Testis (tissue), 3 donors: Measurements from ENCODE around the gene ADSS1. TPM values are rescaled to one million over a fixed set of nuclear protein-coding genes. Genes with fewer than 3 reads are reported as not detected.

Experiments used
- DNase-seq: peaks from one replicate; pipeline ENCODE4 v3.0.0-alpha.2; 2019
- H3K27ac ChIP-seq, 2 donors: fragments of 200-600 bp; sonication (generic); one replicate each; pipeline ENCODE4 v1.5.1; 2019
- H3K27me3 ChIP-seq: fragments of 200-600 bp; sonication (generic); one replicate; pipeline ENCODE4 v1.5.1; 2019
- H3K36me3 ChIP-seq: fragments of 200-600 bp; sonication (generic); one replicate; pipeline ENCODE4 v1.5.1; 2017; ENCODE audit warnings: low read depth; ENCODE audit errors: missing control alignments
- H3K4me1 ChIP-seq: fragments of 200-600 bp; sonication (generic); one replicate; pipeline ENCODE4 v1.5.1; 2019
- H3K4me3 ChIP-seq, 2 donors: fragments of 200-600 bp; sonication (generic); one replicate each; pipeline ENCODE4 v1.5.1; 2017 to 2019
- H3K9me3 ChIP-seq: fragments of 200-600 bp; sonication (generic); one replicate; pipeline ENCODE4 v1.5.1; 2017
- CTCF ChIP-seq, 3 experiments: fragments of 450-650 bp in 2 of 3; fragments of 200-600 bp in 1 of 3; sonication (generic) in 1 of 3; IDR thresholded peaks; one replicate each; pipeline ENCODE4 v1.5.1; 2016 to 2019; ENCODE audit warnings: antibody characterized with exemption in 3 of 3, mild to moderate bottlenecking in 2 of 3, moderate library complexity in 1 of 3
- POLR2A ChIP-seq: fragments of 450-650 bp; IDR thresholded peaks from one replicate; pipeline ENCODE4 v1.6.1; 2017; ENCODE audit warnings: antibody characterized with exemption, mild to moderate bottlenecking, moderate library complexity
- WGBS, 2 donors: methylation state at CpG; one replicate each; pipeline ENCODE4 v1.1.5; 2018; 5-methylcytosine and 5-hydroxymethylcytosine counted together
- intact Hi-C: fragments of 100-400 bp; cut with DNase I; formaldehyde crosslinking; loops from one replicate; pipeline ENCODE4 v1.15.1; 2023; ENCODE audit warnings: low total_unique reads
- polyA plus RNA-seq: library from polyadenylated mRNA; stranded (reverse); fragments of 350-450 nt; fragmentation: Illumina TruSeq; extraction: RNeasy Lipid Tissue Mini Kit (QIAGEN cat#74804); gene quantifications from one replicate; pipeline ENCODE4 v1.2.3, GENCODE V29; 2014; ENCODE audit warnings: low read depth, low replicate concordance; ENCODE audit not compliant: insufficient read depth
- total RNA-seq, 2 donors: library from RNA; depleted of rRNA; stranded (reverse); fragments of >200 nt; gene quantifications; one replicate each; pipeline ENCODE4 v1.2.3, GENCODE V29; 2016

Gene ADSS1
- total and polyA plus RNA-seq, 3 donors from 2014 or later: 48.7 to 79.6 (median 79.4) TPM

DNA sequence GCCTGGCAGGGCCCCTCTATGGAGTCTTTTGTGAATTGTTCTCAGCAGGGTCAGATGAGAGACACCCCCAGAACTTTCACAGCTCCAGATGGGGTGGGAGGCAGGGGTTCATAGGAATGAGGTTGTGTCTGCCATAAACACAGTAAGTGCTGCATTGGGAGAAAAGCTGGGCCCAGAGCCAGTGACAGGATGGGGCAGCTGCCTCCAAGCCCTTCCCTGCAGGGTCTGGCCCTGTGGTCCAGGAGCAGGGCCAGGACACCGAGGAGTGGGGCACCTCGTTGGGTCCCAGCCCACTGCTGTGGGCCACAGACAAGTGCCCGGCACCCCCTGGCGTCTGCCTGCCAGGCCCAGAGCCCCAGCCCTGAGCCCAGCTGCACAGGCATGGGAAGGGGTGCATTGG is 21.4 kb upstream of the ADSS1 start:
- 88% methylated on average over 4 of the region's 4 CpGs; no CpG with 5 or more reads in 1 of the 2 donors for WGBS, 2 donors
- H3K4me3 ChIP-seq: no peak overlapping the region
- intact Hi-C loops: no loop called here
- H3K27ac ChIP-seq: no peak overlapping the region
- no peaks in the 10 kb centered on the region for H3K36me3 ChIP-seq
- TF ChIP-seq POLR2A (no peak), CTCF (IDR thresholded peaks at IDR 0.05) (no peak)
- H3K4me1 ChIP-seq: peaks cover 33% of the 10 kb centered on the region
- no peak for DNase-seq
- H3K27me3 ChIP-seq: no peaks in the 10 kb centered on the region
- no peaks in the 10 kb centered on the region for H3K9me3 ChIP-seq

DNA sequence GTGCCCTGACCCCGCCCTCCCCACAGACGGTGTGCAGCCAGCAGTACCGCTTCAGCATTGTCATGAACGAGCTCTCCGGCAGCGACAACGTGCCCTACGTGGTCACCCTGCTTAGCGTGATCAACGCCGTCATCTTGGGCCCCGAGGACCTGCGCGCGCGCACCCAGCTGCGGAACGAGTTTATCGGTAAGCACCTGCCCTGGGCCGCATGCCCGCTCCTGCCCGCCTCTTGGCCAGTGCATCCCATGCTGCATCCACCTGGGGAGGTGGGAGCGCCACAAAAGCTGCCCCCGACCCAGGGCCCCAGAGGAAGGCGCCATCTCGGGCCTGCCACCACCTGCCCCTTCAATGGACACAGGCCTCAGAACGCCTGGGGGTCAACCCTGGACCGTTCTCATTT is 20.8 kb upstream of the ADSS1 start:
- Histone ChIP-seq H3K27me3 (no peaks in the 10 kb centered on the region), H3K4me1 (peaks cover 27% of the 10 kb centered on the region), H3K36me3 (no peaks in the 10 kb centered on the region), H3K9me3 (no peaks in the 10 kb centered on the region), H3K4me3 (no peak overlapping the region), H3K27ac (no peak overlapping the region)
- intact Hi-C loops: no loop called here
- no peak for DNase-seq
- no peak for TF ChIP-seq CTCF (IDR thresholded peaks at IDR 0.05)
- TF ChIP-seq POLR2A: no peak
- 93% methylated on average over 3 to 28 of the region's 28 CpGs for WGBS, 2 donors

- H3K4me1 ChIP-seq: peaks cover 17% of the 10 kb centered on the region
- H3K36me3 ChIP-seq: no peaks in the 10 kb centered on the region
- no peaks in the 10 kb centered on the region for H3K9me3 ChIP-seq
- WGBS, 2 donors: 95 to 97% methylated on average over 16 to 22 of the region's 22 CpGs
- intact Hi-C loops: no loop called here
- no peak for DNase-seq
- H3K4me3 ChIP-seq: no peak overlapping the region
- H3K27ac ChIP-seq: no peak overlapping the region
- no peak for TF ChIP-seq POLR2A
- no peak for TF ChIP-seq CTCF (IDR thresholded peaks at IDR 0.05)
- no peaks in the 10 kb centered on the region for H3K27me3 ChIP-seq
Measured at GRCh38 chr14:104704252-104704651, 19.8 kb upstream of the ADSS1 start.

DNA sequence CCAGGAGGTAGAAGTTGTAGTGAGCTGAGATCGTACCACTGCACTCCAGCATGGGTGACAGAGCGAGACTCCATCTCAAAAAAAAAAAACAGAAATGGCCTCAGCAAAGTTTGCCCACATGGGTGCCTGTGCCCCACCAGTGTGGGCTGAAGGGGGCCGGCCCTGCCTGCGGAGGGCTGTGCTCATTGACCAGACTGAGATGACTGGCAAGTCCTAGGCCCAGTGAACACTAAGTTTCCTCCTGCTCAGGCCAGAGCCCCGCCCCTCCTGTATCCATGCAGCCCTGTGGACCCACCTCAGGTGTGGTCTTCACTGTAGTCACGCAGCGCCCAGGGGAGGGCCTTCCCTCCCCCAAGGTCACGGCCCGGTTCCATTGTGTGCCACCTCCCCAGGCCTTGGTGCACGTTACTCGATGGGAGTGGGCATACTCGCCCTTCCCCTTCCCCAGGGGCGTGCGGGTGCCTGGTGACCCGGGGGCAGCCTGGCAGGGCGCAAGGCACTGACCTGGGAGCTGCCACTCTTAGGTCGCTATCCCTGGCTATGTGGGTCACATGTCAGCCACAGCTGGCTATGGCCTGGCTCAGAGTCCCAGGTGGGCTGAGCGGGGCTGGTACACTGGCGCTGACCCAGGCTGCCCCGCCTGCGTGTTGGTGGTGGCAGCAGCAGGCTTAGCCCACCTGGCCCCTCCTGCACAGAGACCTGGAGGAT is 18.5 kb upstream of the ADSS1 start:
- H3K36me3 ChIP-seq: no peaks in the 10 kb centered on the region
- no peak for DNase-seq
- H3K4me3 ChIP-seq: no peak overlapping the region
- 90 to 94% methylated on average over 11 to 21 of the region's 21 CpGs for WGBS, 2 donors
- no peak overlapping the region for H3K27ac ChIP-seq
- peaks cover 6% of the 10 kb centered on the region for H3K4me1 ChIP-seq
- H3K9me3 ChIP-seq: no peaks in the 10 kb centered on the region
- TF ChIP-seq CTCF (IDR thresholded peaks at IDR 0.05) (no peak), POLR2A (no peak)
- no peaks in the 10 kb centered on the region for H3K27me3 ChIP-seq
- intact Hi-C loops: loop anchor here (5.0 kb wide), 1 partner anchor 53 kb away; no protein-coding TSS in a partner anchor
